Measurements from ENCODE around the gene PIAS1.

Gene PIAS1

DNA sequence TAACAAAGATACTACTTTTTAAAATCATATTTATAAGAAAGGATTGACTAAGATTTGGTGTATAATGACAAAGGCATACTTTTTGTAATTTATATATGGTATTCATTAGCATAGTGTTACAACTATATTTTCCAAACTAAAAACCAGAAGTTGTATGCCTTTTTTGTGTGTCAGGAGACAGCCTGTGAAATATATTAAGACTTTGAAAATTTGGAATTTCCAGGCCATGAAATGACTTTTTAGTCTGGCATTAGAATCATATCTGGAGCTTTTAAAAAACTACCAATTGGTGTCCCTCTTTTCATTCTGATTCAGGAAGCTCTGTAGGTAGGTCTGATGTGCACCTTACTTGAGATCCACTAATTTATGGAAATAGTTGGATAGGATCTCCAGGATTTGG lies 109.1 kb downstream of the PIAS1 start:
- TF ChIP-seq SIN3A (IDR thresholded peaks at IDR 0.05; ENCODE audit: borderline replicate concordance, insufficient read depth, low read length) (no peak), TAF1 (IDR thresholded peaks at IDR 0.05; ENCODE audit: borderline replicate concordance, insufficient read depth, low read length) (no peak), POLR2AphosphoS5 (IDR thresholded peaks at IDR 0.05; ENCODE audit: low read depth, low read length) (no peak)
- TF ChIP-seq, protein P1, sequence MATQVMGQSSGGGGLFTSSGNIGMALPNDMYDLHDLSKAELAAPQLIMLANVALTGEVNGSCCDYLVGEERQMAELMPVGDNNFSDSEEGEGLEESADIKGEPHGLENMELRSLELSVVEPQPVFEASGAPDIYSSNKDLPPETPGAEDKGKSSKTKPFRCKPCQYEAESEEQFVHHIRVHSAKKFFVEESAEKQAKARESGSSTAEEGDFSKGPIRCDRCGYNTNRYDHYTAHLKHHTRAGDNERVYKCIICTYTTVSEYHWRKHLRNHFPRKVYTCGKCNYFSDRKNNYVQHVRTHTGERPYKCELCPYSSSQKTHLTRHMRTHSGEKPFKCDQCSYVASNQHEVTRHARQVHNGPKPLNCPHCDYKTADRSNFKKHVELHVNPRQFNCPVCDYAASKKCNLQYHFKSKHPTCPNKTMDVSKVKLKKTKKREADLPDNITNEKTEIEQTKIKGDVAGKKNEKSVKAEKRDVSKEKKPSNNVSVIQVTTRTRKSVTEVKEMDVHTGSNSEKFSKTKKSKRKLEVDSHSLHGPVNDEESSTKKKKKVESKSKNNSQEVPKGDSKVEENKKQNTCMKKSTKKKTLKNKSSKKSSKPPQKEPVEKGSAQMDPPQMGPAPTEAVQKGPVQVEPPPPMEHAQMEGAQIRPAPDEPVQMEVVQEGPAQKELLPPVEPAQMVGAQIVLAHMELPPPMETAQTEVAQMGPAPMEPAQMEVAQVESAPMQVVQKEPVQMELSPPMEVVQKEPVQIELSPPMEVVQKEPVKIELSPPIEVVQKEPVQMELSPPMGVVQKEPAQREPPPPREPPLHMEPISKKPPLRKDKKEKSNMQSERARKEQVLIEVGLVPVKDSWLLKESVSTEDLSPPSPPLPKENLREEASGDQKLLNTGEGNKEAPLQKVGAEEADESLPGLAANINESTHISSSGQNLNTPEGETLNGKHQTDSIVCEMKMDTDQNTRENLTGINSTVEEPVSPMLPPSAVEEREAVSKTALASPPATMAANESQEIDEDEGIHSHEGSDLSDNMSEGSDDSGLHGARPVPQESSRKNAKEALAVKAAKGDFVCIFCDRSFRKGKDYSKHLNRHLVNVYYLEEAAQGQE (IDR thresholded peaks at IDR 0.05; ENCODE audit: insufficient read depth in 1 of 2, low read depth in 2 of 2, low read length in 2 of 2), result no peak

DNA sequence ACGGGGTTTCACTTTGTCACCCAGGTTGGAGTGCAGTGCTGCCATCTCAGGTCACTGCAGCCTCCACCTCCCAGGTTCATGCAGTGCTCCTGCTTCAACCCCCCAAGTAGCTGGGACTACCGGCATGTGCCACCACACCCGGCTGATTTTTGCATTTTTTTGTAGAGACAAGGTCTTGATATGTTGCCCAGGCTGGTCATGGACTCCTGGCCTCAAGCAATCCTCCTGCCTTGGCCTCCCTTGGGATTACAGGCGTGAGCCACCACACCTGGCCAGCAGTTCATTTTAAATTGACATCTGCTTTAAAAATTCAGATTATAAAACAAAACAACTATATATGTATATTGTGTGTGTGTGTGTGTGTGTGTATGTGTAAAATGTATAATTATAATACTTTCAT lies 112.7 kb downstream of the PIAS1 start:
- TF ChIP-seq SIN3A (IDR thresholded peaks at IDR 0.05; ENCODE audit: borderline replicate concordance, insufficient read depth, low read length) (no peak), TAF1 (IDR thresholded peaks at IDR 0.05; ENCODE audit: borderline replicate concordance, insufficient read depth, low read length) (no peak), FOXP2 (optimal IDR thresholded peaks at IDR 0.05; ENCODE audit: borderline replicate concordance, extremely low read depth, extremely low read length, insufficient read depth) (no peak), POLR2AphosphoS5 (IDR thresholded peaks at IDR 0.05; ENCODE audit: low read depth, low read length) (no peak)
- TF ChIP-seq, protein P1 (IDR thresholded peaks at IDR 0.05; ENCODE audit: insufficient read depth in 1 of 2, low read depth in 2 of 2, low read length in 2 of 2), result no peak

DNA sequence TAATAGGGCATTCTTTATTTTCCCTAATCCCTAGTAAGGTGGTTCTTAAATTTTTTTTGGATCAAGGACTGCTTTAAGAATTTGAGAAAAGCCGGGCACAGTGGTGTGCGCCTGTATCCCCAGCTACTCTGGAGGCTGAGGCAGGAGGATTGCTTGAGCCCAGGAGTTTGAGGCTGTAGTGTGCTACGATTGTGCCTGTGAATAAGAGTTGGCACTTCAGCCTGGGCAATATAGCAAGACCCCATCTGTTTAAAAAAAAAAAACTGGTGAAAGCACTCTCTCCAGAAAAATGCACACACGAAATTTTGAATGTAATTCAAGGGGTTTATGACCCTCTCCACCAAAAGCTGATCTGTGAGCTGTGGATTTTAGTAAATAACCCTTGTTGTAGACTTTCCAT lies 119.0 kb downstream of the PIAS1 start:
- TF ChIP-seq FOXP2 (optimal IDR thresholded peaks at IDR 0.05; ENCODE audit: borderline replicate concordance, extremely low read depth, extremely low read length, insufficient read depth), result no peak
- TF ChIP-seq TAF1 (IDR thresholded peaks at IDR 0.05; ENCODE audit: borderline replicate concordance, insufficient read depth, low read length), result no peak
- no peak for TF ChIP-seq POLR2AphosphoS5 (IDR thresholded peaks at IDR 0.05; ENCODE audit: low read depth, low read length)
- TF ChIP-seq SIN3A (IDR thresholded peaks at IDR 0.05; ENCODE audit: borderline replicate concordance, insufficient read depth, low read length), result no peak
- TF ChIP-seq, protein P1 (IDR thresholded peaks at IDR 0.05; ENCODE audit: insufficient read depth in 1 of 2, low read depth in 2 of 2, low read length in 2 of 2), result no peak

DNA sequence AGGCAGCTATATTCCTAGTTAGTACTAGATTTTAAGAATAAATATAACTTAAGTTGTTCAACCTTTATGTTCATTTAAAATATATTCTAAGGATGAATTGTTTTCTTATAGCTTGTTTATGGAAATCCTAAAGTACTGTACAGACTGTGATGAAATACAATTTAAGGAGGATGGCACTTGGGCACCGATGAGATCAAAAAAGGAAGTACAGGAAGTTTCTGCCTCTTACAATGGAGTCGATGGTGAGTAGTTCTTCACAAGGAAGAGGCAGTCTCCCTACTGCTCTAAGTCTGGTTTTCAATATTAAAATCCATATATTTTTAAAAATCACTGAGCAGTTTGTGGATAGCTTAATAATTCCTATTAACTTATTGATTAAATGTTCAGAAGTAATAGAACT lies 121.4 kb downstream of the PIAS1 start:
- TF ChIP-seq FOXP2 (optimal IDR thresholded peaks at IDR 0.05; ENCODE audit: borderline replicate concordance, extremely low read depth, extremely low read length, insufficient read depth), result no peak
- TF ChIP-seq SIN3A (IDR thresholded peaks at IDR 0.05; ENCODE audit: borderline replicate concordance, insufficient read depth, low read length), result no peak
- TF ChIP-seq TAF1 (IDR thresholded peaks at IDR 0.05; ENCODE audit: borderline replicate concordance, insufficient read depth, low read length), result no peak
- TF ChIP-seq, protein P1 (IDR thresholded peaks at IDR 0.05; ENCODE audit: insufficient read depth in 1 of 2, low read depth in 2 of 2, low read length in 2 of 2), result no peak
- no peak for TF ChIP-seq POLR2AphosphoS5 (IDR thresholded peaks at IDR 0.05; ENCODE audit: low read depth, low read length)

DNA sequence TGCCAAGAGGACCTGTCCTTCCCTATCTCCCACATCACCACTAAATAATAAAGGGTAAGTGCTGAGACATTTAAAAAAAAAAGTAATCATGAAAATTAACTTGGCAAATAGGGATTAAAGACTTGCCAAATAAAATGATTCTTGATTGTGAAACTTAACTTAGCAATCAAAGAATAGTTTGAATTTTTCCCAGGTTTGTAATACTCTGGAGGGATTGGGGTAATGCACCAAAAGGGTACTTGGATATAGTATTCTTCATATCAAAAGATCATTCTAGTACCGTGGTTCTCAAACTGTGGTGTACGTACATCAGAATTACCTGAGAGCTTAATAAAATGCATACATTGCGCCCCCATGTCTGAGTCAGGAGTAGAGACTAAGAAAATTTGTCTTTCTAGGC lies 122.5 kb downstream of the PIAS1 start:
- TF ChIP-seq SIN3A (IDR thresholded peaks at IDR 0.05; ENCODE audit: borderline replicate concordance, insufficient read depth, low read length), result no peak
- no peak for TF ChIP-seq POLR2AphosphoS5 (IDR thresholded peaks at IDR 0.05; ENCODE audit: low read depth, low read length)
- TF ChIP-seq FOXP2 (optimal IDR thresholded peaks at IDR 0.05; ENCODE audit: borderline replicate concordance, extremely low read depth, extremely low read length, insufficient read depth), result no peak
- TF ChIP-seq, protein P1 (IDR thresholded peaks at IDR 0.05; ENCODE audit: insufficient read depth in 1 of 2, low read depth in 2 of 2, low read length in 2 of 2), result no peak
- TF ChIP-seq TAF1 (IDR thresholded peaks at IDR 0.05; ENCODE audit: borderline replicate concordance, insufficient read depth, low read length), result no peak

Data from PFSK-1 (cell line).